Stimulated activated naive CD8-positive, alpha-beta T cell treated with anti-CD3 and anti-CD28 coated beads, Interleukin-15, Interleukin-2, amounts not matched to agents 100 ng/mL and 50 ng/mL, for 24 hours (primary cell): Measurements from ENCODE around the gene ISX.

Experiments
- H3K27ac Mint-ChIP-seq: one replicate; pipeline ENCODE4 v1.8.0; 2021; ENCODE audit warnings: mild to moderate bottlenecking, mixed read lengths
- H3K27me3 Mint-ChIP-seq: one replicate; pipeline ENCODE4 v1.8.0; 2021; ENCODE audit warnings: mixed read lengths
- H3K36me3 Mint-ChIP-seq: one replicate; pipeline ENCODE4 v1.8.0; 2021; ENCODE audit warnings: low read depth, mixed read lengths
- H3K4me1 Mint-ChIP-seq: one replicate; pipeline ENCODE4 v1.8.0; 2021; ENCODE audit warnings: low read depth, mixed read lengths
- H3K4me3 Mint-ChIP-seq: one replicate; pipeline ENCODE4 v1.8.0; 2021; ENCODE audit warnings: mild to moderate bottlenecking, mixed read lengths
- H3K9me3 Mint-ChIP-seq: one replicate; pipeline ENCODE4 v1.8.0; 2021; ENCODE audit warnings: mixed read lengths

The ISX gene

DNA sequence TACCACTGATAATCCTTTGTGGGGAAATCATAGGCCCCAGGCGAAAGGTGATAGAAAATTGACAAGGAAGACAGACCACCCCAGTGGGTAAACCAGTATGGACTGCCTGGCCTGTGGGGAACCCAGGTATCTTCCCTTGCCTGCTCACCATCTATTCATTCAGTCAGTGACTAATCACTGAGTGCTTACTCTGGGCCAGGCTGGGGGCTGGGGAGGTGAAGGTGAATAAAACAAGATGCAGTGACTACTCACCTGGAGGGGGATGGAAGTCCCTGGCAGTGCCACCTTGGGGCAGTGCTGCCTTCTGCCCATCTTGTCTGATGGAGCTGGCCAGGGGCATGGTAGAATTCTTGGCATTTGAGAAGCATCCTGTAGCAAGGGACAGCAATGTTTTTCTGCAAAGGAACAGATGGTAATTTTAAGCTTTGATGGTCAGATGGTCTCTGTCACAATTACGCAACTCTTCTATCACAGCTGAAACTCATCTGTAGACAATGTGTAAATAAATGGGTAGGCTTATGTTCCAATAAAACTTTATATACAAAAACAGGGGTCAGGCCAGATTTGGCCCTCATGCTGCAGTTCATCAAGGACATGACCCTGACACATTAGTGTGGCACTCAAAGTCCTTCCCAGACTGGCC, 4.6 kb downstream of the ISX start:
- no peak overlapping the region for H3K27ac Mint-ChIP-seq
- H3K9me3 Mint-ChIP-seq: no peaks in the 10 kb centered on the region
- H3K27me3 Mint-ChIP-seq: no peaks in the 10 kb centered on the region
- H3K4me1 Mint-ChIP-seq: no peaks in the 10 kb centered on the region
- H3K36me3 Mint-ChIP-seq: no peaks in the 10 kb centered on the region
- H3K4me3 Mint-ChIP-seq: no peak overlapping the region

DNA sequence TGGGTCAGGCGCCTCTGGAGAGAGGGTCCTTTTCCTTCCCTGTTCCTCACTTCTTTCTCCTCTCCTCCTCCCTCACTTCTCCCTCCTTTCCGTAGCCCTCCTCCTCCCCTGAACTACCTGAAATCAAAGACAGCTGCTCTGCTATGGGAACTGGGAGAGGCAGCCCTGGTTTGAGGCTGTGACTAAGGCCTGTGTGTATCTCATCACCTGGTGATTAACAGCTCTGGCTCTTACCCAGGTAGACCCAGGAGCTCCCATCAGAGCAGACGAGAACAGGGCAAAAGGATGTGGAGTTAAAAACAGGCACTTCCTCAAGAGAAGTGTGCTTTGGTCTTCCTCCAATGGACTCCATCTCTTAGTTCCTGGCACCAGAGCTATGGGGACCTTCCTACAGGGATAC, 5.8 kb downstream of the ISX start:
- H3K4me3 Mint-ChIP-seq: no peak overlapping the region
- H3K9me3 Mint-ChIP-seq: no peaks in the 10 kb centered on the region
- H3K27ac Mint-ChIP-seq: no peak overlapping the region
- no peaks in the 10 kb centered on the region for H3K27me3 Mint-ChIP-seq
- H3K4me1 Mint-ChIP-seq: no peaks in the 10 kb centered on the region
- no peaks in the 10 kb centered on the region for H3K36me3 Mint-ChIP-seq

DNA sequence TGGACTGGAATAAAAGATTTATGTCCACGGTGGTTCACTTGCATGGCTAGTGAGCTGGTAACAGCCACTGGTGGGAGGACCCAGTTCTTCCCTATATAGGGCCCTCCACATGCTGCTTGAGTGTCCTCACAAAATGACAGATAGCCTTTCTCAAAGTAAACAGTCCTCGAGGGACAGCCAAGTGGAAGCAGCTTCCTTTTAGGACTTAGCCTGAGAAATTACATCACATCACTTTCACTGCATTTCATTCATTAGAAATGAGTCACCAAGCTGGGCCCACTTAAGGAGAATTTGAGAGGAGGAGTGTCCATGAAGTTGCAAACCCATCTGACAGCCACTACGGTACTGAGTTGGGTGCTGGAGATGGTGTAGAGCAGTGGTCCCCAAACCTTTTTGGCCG, 7.0 kb downstream of the ISX start:
- Mint-ChIP-seq H3K27me3 (peaks cover 8% of the 10 kb centered on the region), H3K9me3 (no peaks in the 10 kb centered on the region), H3K27ac (no peak overlapping the region), H3K36me3 (no peaks in the 10 kb centered on the region), H3K4me3 (no peak overlapping the region), H3K4me1 (no peaks in the 10 kb centered on the region)

DNA sequence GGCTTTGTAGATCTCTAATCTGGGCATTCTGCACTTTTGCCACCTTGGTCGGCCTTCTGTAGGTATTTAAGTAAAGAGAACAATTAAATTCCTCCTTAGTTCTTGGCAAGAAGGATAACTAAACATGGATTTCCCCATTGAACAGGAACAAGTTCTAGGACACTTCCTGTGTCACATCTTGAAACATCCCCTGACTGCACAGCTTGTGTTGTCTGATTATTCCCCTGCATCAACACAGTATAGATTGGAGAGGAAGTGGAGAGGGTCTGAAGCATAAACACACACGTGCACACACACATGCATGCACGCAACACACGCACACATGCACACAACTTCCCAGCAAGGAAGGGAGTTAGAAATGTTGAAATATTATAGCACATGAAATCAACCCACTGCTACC, 8.6 kb downstream of the ISX start:
- Mint-ChIP-seq H3K4me3 (no peak overlapping the region), H3K36me3 (no peaks in the 10 kb centered on the region), H3K4me1 (no peaks in the 10 kb centered on the region), H3K27me3 (peaks cover 11% of the 10 kb centered on the region), H3K9me3 (no peaks in the 10 kb centered on the region), H3K27ac (no peak overlapping the region)

DNA sequence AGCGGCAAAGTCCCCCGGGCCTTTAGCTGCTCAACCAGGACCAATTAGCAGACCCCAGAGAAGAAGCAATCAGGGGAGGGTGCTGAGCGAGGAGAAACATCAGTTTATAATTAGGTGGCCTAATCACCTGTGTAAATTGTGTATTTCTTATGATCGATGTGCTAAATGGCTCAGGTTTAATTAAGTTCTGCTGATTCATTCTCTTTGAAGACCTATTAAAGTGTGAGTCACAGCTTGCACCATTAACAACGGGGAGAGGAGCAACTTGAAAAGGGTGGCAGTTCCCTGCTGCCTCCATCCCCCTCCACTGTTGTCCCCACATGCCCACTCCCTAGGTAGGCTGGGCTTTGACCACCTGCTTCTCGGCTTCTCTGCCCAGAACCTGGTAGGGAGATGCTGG, 10.7 kb downstream of the ISX start:
- Mint-ChIP-seq H3K27me3 (peaks cover 11% of the 10 kb centered on the region), H3K27ac (no peak overlapping the region), H3K36me3 (no peaks in the 10 kb centered on the region), H3K9me3 (no peaks in the 10 kb centered on the region), H3K4me3 (no peak overlapping the region), H3K4me1 (no peaks in the 10 kb centered on the region)

DNA sequence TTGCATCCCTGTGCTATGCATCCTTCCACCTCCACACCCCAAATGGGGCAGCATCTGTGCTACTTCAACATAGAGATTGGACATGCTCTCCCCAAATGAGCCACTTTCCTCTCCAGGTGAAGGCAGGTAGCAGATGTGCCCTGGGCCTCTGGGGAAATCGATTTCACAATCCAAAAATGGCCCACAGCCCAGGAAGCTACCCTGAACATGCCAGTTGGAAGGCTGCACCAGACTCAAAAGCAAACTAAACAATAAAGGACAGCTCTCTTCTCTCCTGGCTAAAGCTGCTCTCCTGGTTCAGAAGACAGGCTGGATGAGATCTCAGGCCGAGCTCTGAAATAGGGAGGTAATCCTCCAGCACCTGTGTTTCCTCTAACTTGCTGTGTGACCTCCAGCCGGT, 19.7 kb downstream of the ISX start:
- Mint-ChIP-seq H3K4me3 (no peak overlapping the region), H3K4me1 (no peaks in the 10 kb centered on the region), H3K27me3 (peaks cover 19% of the 10 kb centered on the region), H3K9me3 (peaks cover 7% of the 10 kb centered on the region), H3K36me3 (no peaks in the 10 kb centered on the region), H3K27ac (no peak overlapping the region)

DNA sequence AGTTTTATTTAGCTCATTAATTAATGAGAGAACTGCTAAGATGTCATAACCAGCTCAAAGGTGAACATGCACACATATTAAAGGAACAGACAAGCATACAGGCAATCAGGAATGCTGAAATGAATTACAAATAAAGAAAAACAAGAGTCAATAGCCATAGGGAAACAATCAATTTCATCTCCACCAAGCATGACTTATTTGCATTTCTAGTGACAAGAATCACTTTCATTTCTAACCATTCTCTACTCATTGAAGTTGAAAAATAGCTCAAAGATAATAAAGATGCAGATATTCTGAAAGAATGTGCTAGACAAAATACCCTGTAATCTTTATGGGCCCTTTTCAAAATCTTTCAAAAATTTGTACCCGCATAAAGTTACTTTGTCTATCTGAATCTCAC, 23.2 kb downstream of the ISX start:
- no peaks in the 10 kb centered on the region for H3K4me1 Mint-ChIP-seq
- peaks cover 26% of the 10 kb centered on the region for H3K27me3 Mint-ChIP-seq
- no peak overlapping the region for H3K27ac Mint-ChIP-seq
- no peaks in the 10 kb centered on the region for H3K9me3 Mint-ChIP-seq
- H3K4me3 Mint-ChIP-seq: no peak overlapping the region
- no peaks in the 10 kb centered on the region for H3K36me3 Mint-ChIP-seq

DNA sequence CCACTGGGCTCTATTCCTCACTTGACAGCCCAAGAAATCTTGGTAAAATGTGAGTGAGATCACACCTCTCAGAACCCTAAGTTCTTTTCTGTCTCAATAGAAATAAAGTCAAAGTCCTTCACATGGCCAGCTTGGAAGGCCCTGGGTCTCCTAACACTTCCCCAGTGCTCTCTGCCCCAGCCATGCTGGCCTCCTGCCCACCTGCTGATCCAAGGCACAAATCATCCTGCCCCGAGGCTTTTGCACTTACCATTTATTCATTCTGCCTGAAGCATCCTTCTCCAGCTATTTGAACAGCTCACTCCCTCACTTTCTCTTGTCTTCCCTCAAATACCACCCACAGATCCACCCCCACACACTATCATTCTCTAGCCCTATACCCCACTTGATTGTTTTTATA, 26.4 kb downstream of the ISX start:
- H3K27ac Mint-ChIP-seq: no peak overlapping the region
- H3K9me3 Mint-ChIP-seq: no peaks in the 10 kb centered on the region
- no peaks in the 10 kb centered on the region for H3K36me3 Mint-ChIP-seq
- H3K4me3 Mint-ChIP-seq: no peak overlapping the region
- no peaks in the 10 kb centered on the region for H3K4me1 Mint-ChIP-seq
- H3K27me3 Mint-ChIP-seq: peaks cover 15% of the 10 kb centered on the region

DNA sequence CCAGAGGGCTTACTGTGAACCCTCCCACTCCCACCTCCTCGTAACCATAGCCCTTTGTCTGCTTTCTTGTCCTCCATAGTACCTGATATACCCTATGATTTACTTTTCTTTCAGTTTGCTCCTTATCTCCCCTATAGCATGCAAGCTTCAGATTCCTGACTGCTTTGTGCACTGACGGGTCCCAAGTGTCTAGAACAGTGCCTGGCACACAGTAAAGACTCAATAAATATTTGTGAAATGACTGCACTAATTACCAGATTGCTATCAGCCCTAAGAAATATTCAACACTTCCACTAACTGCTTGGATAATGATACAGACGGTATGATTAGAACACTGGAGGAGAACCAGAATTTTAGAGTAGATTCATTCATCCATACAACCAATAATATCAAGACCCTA, 33.0 kb downstream of the ISX start:
- Mint-ChIP-seq H3K27ac (no peak overlapping the region), H3K4me1 (no peaks in the 10 kb centered on the region), H3K36me3 (no peaks in the 10 kb centered on the region), H3K9me3 (no peaks in the 10 kb centered on the region), H3K27me3 (peaks cover 5% of the 10 kb centered on the region), H3K4me3 (no peak overlapping the region)

DNA sequence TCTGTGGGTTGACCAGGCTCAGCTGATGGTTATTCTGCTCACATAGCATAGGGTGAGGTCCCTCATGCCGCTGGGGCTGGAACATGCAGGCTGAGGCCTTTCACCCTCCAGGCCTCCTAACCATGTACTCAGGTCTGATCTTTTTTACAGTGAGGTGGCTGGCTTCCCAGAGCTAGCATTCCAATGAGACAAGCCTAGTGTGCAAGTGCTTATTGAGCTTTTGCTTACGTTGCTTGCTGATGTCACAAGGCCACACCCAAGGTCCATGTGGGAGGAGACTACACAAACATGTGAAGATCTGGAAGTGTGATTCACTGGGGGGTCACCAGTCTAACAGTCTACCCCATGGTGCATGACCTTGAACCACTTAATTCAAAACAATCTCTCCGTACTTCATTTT, 33.9 kb downstream of the ISX start:
- H3K27ac Mint-ChIP-seq: no peak overlapping the region
- peaks cover 5% of the 10 kb centered on the region for H3K27me3 Mint-ChIP-seq
- H3K36me3 Mint-ChIP-seq: no peaks in the 10 kb centered on the region
- H3K9me3 Mint-ChIP-seq: no peaks in the 10 kb centered on the region
- H3K4me3 Mint-ChIP-seq: no peak overlapping the region
- no peaks in the 10 kb centered on the region for H3K4me1 Mint-ChIP-seq

DNA sequence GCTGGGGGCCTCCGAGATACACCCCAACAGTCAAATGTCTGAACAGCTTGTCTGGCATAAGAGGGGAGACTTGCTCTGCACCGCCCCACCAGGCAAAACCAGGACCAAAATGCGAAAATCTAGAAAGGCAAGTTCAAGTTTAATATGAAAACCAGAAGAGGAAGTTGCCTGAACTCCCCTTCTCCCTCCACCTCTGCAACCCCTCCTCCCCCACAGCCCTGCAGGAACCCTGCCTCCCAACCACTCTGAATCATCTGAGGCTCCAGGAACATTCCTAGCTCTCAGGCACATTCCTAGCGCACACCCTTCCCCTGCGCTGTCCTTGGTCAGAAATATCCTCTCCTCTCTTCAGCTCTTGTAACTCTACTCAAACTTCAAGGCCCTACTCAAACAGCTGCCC, 36.7 kb downstream of the ISX start:
- peaks cover 4% of the 10 kb centered on the region for H3K27me3 Mint-ChIP-seq
- H3K4me1 Mint-ChIP-seq: no peaks in the 10 kb centered on the region
- H3K36me3 Mint-ChIP-seq: no peaks in the 10 kb centered on the region
- H3K4me3 Mint-ChIP-seq: no peak overlapping the region
- peaks cover 3% of the 10 kb centered on the region for H3K9me3 Mint-ChIP-seq
- H3K27ac Mint-ChIP-seq: no peak overlapping the region

DNA sequence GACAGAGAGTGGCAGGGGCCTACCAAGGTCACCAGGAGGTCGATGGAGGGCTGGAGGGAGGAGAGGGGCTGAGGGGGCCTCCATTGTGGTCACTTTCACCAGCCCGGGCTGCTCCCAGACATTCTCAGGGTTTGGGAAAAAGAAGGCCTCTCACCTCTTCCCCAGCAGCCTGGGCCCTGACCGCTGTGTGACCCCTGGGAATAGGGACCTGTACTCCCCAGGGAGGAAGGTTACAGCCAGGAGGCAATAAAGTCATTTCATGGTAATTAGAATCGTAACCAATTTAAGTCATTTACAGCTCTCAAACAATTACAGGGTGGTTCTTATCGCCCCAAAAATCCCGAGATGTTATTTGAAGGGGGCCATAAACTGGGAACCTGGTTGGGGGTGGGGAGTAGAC, 37.8 kb downstream of the ISX start:
- Mint-ChIP-seq H3K27ac (no peak overlapping the region), H3K9me3 (peaks cover 11% of the 10 kb centered on the region), H3K27me3 (peaks cover 13% of the 10 kb centered on the region), H3K4me1 (no peaks in the 10 kb centered on the region), H3K36me3 (no peaks in the 10 kb centered on the region), H3K4me3 (no peak overlapping the region)

DNA sequence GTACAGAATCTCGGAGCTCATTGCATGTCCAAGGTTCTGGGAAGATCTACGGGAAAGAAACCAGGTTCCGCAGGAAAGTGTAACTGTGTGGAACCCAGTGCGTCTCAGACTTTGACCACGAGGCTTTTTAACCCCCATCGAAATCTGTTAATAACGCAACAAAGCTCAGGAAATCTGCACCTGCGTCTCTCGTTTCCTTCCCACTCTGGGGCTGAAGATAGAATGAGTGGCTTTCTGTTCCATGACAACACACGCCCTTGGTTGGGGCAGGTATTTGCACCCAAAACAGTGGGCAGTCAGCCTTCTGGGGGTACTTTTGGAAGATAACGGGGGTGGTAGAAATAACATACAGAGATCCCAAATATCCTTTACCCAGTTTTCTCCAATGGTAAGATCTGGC, 38.5 kb downstream of the ISX start:
- Mint-ChIP-seq H3K27ac (no peak overlapping the region), H3K9me3 (peaks cover 16% of the 10 kb centered on the region), H3K27me3 (peaks cover 20% of the 10 kb centered on the region), H3K4me1 (no peaks in the 10 kb centered on the region), H3K36me3 (no peaks in the 10 kb centered on the region), H3K4me3 (no peak overlapping the region)

DNA sequence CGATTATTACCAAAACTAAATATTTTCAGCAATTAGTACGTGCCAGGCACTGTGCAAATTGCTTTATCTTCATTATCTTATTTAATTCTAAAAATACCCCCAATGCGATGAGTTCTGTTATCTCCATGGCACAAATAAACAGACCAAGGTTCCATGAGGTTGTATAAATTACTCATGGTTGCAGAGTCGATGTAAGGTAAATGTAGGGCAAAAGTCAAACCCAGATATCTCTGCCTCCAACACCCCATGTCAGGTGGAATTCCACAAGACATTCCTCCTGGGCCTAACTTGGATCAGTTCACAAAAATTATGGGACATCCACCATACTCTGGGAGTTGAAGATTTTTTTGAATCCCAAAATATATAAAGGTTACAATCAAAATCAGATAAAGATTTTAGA, 43.7 kb downstream of the ISX start:
- Mint-ChIP-seq H3K4me1 (no peaks in the 10 kb centered on the region), H3K4me3 (no peak overlapping the region), H3K36me3 (no peaks in the 10 kb centered on the region), H3K27ac (no peak overlapping the region), H3K27me3 (peaks cover 26% of the 10 kb centered on the region), H3K9me3 (peaks cover 16% of the 10 kb centered on the region)

DNA sequence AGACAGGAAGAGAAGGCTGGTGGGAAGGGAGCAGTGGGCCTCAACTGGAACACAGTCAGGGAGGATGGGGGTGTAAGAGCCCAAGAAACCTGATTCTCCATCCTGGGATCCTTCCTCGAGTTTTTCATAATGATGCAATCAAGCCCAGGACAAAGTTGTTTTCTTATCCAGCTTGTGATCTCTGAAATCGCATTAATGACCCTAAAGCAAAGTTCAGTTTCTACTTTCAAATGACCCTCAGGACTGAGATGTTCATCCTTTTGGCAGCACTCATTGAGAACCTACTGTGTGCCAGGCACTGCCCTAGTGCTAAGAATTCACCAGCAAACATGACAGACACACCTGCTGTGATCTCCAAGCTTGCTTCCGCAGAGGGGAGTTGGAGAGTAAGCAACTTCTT, 45.3 kb downstream of the ISX start:
- no peaks in the 10 kb centered on the region for H3K4me1 Mint-ChIP-seq
- no peak overlapping the region for H3K27ac Mint-ChIP-seq
- H3K4me3 Mint-ChIP-seq: no peak overlapping the region
- H3K27me3 Mint-ChIP-seq: peaks cover 26% of the 10 kb centered on the region
- H3K9me3 Mint-ChIP-seq: peaks cover 16% of the 10 kb centered on the region
- no peaks in the 10 kb centered on the region for H3K36me3 Mint-ChIP-seq

DNA sequence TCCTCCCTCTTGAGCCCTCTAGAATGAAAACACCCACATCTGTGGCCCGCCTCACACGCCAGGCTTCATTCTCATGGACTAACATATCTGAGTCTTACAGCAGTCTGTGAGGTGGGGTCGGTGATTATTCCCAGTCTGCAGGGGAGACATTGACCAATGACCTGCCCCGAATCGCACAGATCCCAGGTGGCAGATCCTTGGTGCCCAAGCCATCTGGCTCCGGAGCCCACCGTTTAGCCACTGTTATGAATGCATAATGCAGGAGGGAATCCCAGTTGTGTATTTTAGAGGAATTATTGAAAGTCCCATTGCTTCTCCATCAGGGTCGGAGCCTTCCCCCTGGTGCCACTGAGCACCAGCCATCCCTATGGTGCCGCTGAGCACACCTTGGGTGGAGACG, 47.4 kb downstream of the ISX start:
- peaks cover 8% of the 10 kb centered on the region for H3K9me3 Mint-ChIP-seq
- H3K4me3 Mint-ChIP-seq: no peak overlapping the region
- H3K27me3 Mint-ChIP-seq: peaks cover 16% of the 10 kb centered on the region
- H3K36me3 Mint-ChIP-seq: no peaks in the 10 kb centered on the region
- H3K4me1 Mint-ChIP-seq: no peaks in the 10 kb centered on the region
- H3K27ac Mint-ChIP-seq: no peak overlapping the region
